ENCODE data around the gene OR3A3.
"Not testable (repeated sequence)": the region's sequence is repeated elsewhere in the genome, so short reads cannot be mapped to it uniquely, and the experiment has no call there.

OR3A3 gene

DNA sequence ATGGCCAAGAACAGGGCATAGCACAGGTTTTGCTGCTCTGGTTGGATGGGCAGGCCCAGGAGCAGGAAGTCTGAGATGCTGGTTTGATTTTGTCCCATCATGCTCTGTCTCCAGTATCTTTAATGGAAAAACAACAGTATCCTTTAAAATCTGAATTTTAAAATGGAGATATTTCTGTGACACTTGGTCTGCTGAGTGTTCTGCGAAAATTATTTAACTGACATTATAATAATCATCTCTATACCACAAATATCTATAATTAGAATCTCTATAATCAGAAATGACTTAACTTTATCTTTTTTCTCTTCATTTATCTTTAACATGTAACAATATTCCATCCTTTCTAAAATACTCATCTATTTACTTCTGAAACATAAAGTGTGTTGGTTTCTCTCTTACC, 12.9 kb upstream of the OR3A3 start, which contains the start of gene OR1E1:
OR1E1 (minus strand) TSS at position 101 of the 400 bp plus-strand sequence; CDS start at position 101, 0 bp downstream.
- Mint-ChIP-seq H3K4me3 (no peak within 1 kb of the TSS), H3K4me1 (no peaks in the 10 kb centered on the region), H3K27ac (no peak within 1 kb of the TSS), H3K27me3 (ENCODE audit: low read depth) (peaks cover 11% of the 10 kb centered on the region), H3K9me3 (peaks cover 15% of the 10 kb centered on the region), H3K36me3 (ENCODE audit: low read depth) (no peaks in the 10 kb centered on the region)
- TF ChIP-seq, protein P1, sequence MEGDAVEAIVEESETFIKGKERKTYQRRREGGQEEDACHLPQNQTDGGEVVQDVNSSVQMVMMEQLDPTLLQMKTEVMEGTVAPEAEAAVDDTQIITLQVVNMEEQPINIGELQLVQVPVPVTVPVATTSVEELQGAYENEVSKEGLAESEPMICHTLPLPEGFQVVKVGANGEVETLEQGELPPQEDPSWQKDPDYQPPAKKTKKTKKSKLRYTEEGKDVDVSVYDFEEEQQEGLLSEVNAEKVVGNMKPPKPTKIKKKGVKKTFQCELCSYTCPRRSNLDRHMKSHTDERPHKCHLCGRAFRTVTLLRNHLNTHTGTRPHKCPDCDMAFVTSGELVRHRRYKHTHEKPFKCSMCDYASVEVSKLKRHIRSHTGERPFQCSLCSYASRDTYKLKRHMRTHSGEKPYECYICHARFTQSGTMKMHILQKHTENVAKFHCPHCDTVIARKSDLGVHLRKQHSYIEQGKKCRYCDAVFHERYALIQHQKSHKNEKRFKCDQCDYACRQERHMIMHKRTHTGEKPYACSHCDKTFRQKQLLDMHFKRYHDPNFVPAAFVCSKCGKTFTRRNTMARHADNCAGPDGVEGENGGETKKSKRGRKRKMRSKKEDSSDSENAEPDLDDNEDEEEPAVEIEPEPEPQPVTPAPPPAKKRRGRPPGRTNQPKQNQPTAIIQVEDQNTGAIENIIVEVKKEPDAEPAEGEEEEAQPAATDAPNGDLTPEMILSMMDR (IDR thresholded peaks at IDR 0.05; ENCODE audit: unreplicated experiment in 3 of 3) = no peak

- no peaks in the 10 kb centered on the region for H3K4me1 Mint-ChIP-seq
- H3K36me3 Mint-ChIP-seq (ENCODE audit: low read depth) = no peaks in the 10 kb centered on the region
- H3K27me3 Mint-ChIP-seq (ENCODE audit: low read depth) = peaks cover 11% of the 10 kb centered on the region
- TF ChIP-seq, protein P1 (IDR thresholded peaks at IDR 0.05; ENCODE audit: unreplicated experiment in 3 of 3) = no peak
- H3K27ac Mint-ChIP-seq = no peak overlapping the region
- peaks cover 17% of the 10 kb centered on the region for H3K9me3 Mint-ChIP-seq
- H3K4me3 Mint-ChIP-seq = no peak overlapping the region
These were observed 11.1 kb upstream of the OR3A3 start for GRCh38 chr17:3400055-3400454.

GRCh38 chr17:3401786-3402185, 9.4 kb upstream of the OR3A3 start:
- no peaks in the 10 kb centered on the region for H3K36me3 Mint-ChIP-seq (ENCODE audit: low read depth)
- H3K27ac Mint-ChIP-seq = no peak overlapping the region
- no peaks in the 10 kb centered on the region for H3K4me1 Mint-ChIP-seq
- peaks cover 23% of the 10 kb centered on the region for H3K9me3 Mint-ChIP-seq
- TF ChIP-seq, protein P1 (IDR thresholded peaks at IDR 0.05; ENCODE audit: unreplicated experiment in 3 of 3) = no peak
- no peak overlapping the region for H3K4me3 Mint-ChIP-seq
- H3K27me3 Mint-ChIP-seq (ENCODE audit: low read depth) = peaks cover 11% of the 10 kb centered on the region

DNA sequence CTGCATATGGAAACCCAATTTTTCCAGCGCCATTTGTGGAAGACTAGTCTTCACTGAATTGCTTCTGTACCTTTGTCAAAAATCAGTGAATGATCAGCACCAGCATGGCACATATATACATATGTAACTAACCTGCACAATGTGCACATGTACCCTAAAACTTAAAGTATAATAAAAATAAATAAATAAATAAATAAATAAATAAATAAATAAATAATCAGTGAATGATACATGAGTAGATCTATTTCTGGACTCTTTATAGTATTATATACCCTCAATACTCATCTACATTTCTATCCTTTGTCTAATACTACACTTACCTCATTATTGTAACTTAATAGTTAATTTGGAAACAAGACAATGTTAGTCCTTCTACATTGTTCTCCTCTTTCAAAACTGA, 7.3 kb upstream of the OR3A3 start:
- peaks cover 39% of the 10 kb centered on the region for H3K9me3 Mint-ChIP-seq
- not testable (repeated sequence) for H3K36me3 Mint-ChIP-seq (ENCODE audit: low read depth)

DNA sequence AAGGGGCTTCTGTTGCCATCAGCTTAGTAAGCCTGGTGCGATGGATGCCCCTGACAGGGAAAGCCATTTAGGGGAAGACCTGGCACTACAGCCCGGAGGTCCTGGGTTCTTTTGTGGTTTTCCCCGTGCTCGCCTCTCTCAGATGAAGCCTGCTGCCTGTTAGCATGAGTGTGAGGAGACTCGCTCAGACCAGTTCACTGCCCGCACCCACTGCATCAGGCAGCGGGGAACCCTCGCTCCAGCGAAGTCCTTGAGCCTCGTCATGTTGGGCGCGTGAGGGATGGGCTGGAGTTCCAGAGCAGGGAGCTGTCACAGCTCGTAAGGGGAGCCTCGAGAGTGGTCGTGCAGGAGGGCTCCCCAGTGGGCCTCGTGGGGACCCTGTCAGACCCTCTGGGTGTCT, 1.0 kb downstream of the OR3A3 start:
- H3K4me3 Mint-ChIP-seq; H3K27me3 Mint-ChIP-seq (ENCODE audit: low read depth); H3K4me1 Mint-ChIP-seq; H3K27ac Mint-ChIP-seq; H3K36me3 Mint-ChIP-seq (ENCODE audit: low read depth): not testable (repeated sequence)
- peaks cover 25% of the 10 kb centered on the region for H3K9me3 Mint-ChIP-seq

More for the DNA sequence above, 7.3 kb upstream of the OR3A3 start:
- not testable (repeated sequence) for H3K4me3 Mint-ChIP-seq; H3K4me1 Mint-ChIP-seq; H3K27ac Mint-ChIP-seq; H3K27me3 Mint-ChIP-seq (ENCODE audit: low read depth)

DNA sequence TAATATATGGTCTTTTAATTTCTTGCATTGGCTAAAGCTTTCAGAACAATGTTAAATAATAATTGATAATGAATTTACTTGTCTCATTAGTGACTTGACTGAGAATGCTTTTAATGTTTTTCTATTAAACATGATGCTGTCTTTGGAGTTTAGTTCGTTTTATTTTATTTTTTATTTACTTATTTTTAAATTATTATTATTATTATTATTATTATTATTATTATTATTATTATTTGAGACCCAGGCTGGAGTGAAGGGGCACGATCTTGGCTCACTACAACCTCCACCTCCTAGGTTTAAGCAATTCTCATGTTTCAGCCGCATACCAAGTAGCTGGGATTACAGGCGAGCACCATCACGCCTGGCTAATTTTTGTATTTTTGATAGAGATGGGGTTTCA, 4.4 kb downstream of the OR3A3 start:
- Mint-ChIP-seq H3K27ac (no peak overlapping the region), H3K4me3 (no peak overlapping the region)

GRCh38 chr17:3418222-3418621, 7.1 kb downstream of the OR3A3 start:
- Mint-ChIP-seq H3K36me3 (ENCODE audit: low read depth) (no peaks in the 10 kb centered on the region), H3K9me3 (peaks cover 10% of the 10 kb centered on the region), H3K4me3 (no peak overlapping the region), H3K27ac (no peak overlapping the region), H3K4me1 (no peaks in the 10 kb centered on the region), H3K27me3 (ENCODE audit: low read depth) (no peaks in the 10 kb centered on the region)
- TF ChIP-seq, protein P1 (IDR thresholded peaks at IDR 0.05; ENCODE audit: unreplicated experiment in 3 of 3) = no peak

More for the DNA sequence above, 4.4 kb downstream of the OR3A3 start:
- H3K36me3 Mint-ChIP-seq (ENCODE audit: low read depth) = no peaks in the 10 kb centered on the region
- H3K9me3 Mint-ChIP-seq = peaks cover 6% of the 10 kb centered on the region
- H3K4me1 Mint-ChIP-seq = no peaks in the 10 kb centered on the region
- H3K27me3 Mint-ChIP-seq (ENCODE audit: low read depth) = no peaks in the 10 kb centered on the region
- TF ChIP-seq, protein P1 (IDR thresholded peaks at IDR 0.05; ENCODE audit: unreplicated experiment in 3 of 3) = no peak

GRCh38 chr17:3433215-3433614, 22.0 kb downstream of the OR3A3 start:
- H3K4me1 Mint-ChIP-seq; H3K36me3 Mint-ChIP-seq (ENCODE audit: low read depth); H3K4me3 Mint-ChIP-seq; H3K27ac Mint-ChIP-seq; H3K27me3 Mint-ChIP-seq (ENCODE audit: low read depth): not testable (repeated sequence)
- H3K9me3 Mint-ChIP-seq = peaks cover 29% of the 10 kb centered on the region

Measured in nephron (organoid).